HG03565 (cell line): ENCODE data around the gene RRP12.
"Not testable (repeated sequence)": the region's sequence is repeated elsewhere in the genome, so short reads cannot be mapped to it uniquely, and the experiment has no call there.

Source experiments
- ATAC-seq: cut with Tn5 transposase; IDR thresholded peaks from one replicate; pipeline ENCODE4 v1.9.1; 2021; ENCODE audit warnings: mild to moderate bottlenecking, moderate library complexity; ENCODE audit not compliant: unreplicated experiment

RRP12 gene

GRCh38 chr10:97407211-97407951 lies 6.2 kb upstream of the RRP12 start:
- ATAC-seq: peak; percentile 77

GRCh38 chr10:97406483-97406882 lies 5.3 kb upstream of the RRP12 start:
- ATAC-seq: not testable (repeated sequence)

GRCh38 chr10:97406064-97406463 lies 4.9 kb upstream of the RRP12 start:
- no peak for ATAC-seq

- ATAC-seq: no peak
Measured at GRCh38 chr10:97404044-97404443, 2.9 kb upstream of the RRP12 start.

GRCh38 chr10:97401455-97401919 lies 347 bp upstream of the RRP12 start:
- ATAC-seq: no peak

GRCh38 chr10:97399843-97400545 lies 1.1 kb downstream of the RRP12 start:
- ATAC-seq: no peak

GRCh38 chr10:97396056-97396455 lies 5.1 kb downstream of the RRP12 start:
- ATAC-seq: no peak

GRCh38 chr10:97393034-97393573 lies 8.0 kb downstream of the RRP12 start:
- no peak for ATAC-seq

- ATAC-seq: no peak
Measured at GRCh38 chr10:97390091-97390490, 11.0 kb downstream of the RRP12 start.

GRCh38 chr10:97388152-97388551 lies 13.0 kb downstream of the RRP12 start:
- no peak for ATAC-seq

GRCh38 chr10:97385565-97385964 lies 15.6 kb downstream of the RRP12 start:
- no peak for ATAC-seq

- ATAC-seq: no peak
Measured at GRCh38 chr10:97384641-97385040, 16.5 kb downstream of the RRP12 start.

GRCh38 chr10:97384156-97384555 lies 17.0 kb downstream of the RRP12 start:
- no peak for ATAC-seq

GRCh38 chr10:97383159-97383558 lies 18.0 kb downstream of the RRP12 start:
- ATAC-seq: no peak

- no peak for ATAC-seq
Measured at GRCh38 chr10:97381626-97382025, 19.5 kb downstream of the RRP12 start.

- ATAC-seq: no peak
Measured at GRCh38 chr10:97380516-97380915, 20.6 kb downstream of the RRP12 start.

- ATAC-seq: no peak
Measured at GRCh38 chr10:97378933-97379921, 21.9 kb downstream of the RRP12 start.

GRCh38 chr10:97376413-97376812 lies 24.7 kb downstream of the RRP12 start:
- ATAC-seq: no peak

- no peak for ATAC-seq
Measured at GRCh38 chr10:97373456-97373855, 27.7 kb downstream of the RRP12 start.

- ATAC-seq: no peak
Measured at GRCh38 chr10:97372233-97372875, 28.8 kb downstream of the RRP12 start.
